GM12878 (cell line): ENCODE data around the gene CRYGN. TPM values are rescaled to one million over a fixed set of nuclear protein-coding genes. Genes with fewer than 3 reads are reported as not detected.

ENCODE experiments used
- BACH1 ChIP-seq: fragments of 450-650 bp; IDR thresholded peaks from 2 replicates; pipeline ENCODE4 v1.6.1; 2017; ENCODE audit warnings: mild to moderate bottlenecking, borderline replicate concordance
- BHLHE40 ChIP-seq, 2 experiments: fragments of 450-650 bp in 1 of 2; IDR thresholded peaks; 2 replicates each; pipeline ENCODE4 v1.6.1; 2011 to 2017; ENCODE audit warnings: low read depth in 2 of 2, borderline replicate concordance in 1 of 2, improper control_type of control experiment in 1 of 2, low read length in 1 of 2, mild to moderate bottlenecking in 1 of 2
- CBX5 ChIP-seq: sonication (generic); IDR thresholded peaks from 2 replicates; pipeline ENCODE4 v1.6.1; 2016; ENCODE audit warnings: low read depth, moderate library complexity, mild to moderate bottlenecking, inconsistent platforms
- ETV6 ChIP-seq, 2 experiments: fragments of 450-650 bp in 1 of 2; IDR thresholded peaks in 1 of 2; conservative IDR thresholded peaks in 1 of 2; 2 replicates each; pipeline ENCODE4 v1.6.1; 2014; ENCODE audit warnings: antibody characterized with exemption in 1 of 2, borderline replicate concordance in 1 of 2, low read depth in 1 of 2, mild to moderate bottlenecking in 1 of 2, moderate library complexity in 1 of 2
- HDGF ChIP-seq: fragments of 450-650 bp; IDR thresholded peaks from 2 replicates; pipeline ENCODE4 v1.6.1; 2016; ENCODE audit warnings: antibody characterized with exemption
- KLF5 ChIP-seq: fragments of 450-650 bp; IDR thresholded peaks from 2 replicates; pipeline ENCODE4 v1.6.1; 2014; ENCODE audit warnings: mild to moderate bottlenecking; ENCODE audit not compliant: partially characterized antibody
- MYC ChIP-seq: IDR thresholded peaks from 2 replicates; pipeline ENCODE4 v1.6.1; 2011; ENCODE audit warnings: mild to moderate bottlenecking, low read length, moderate library complexity, inconsistent platforms; ENCODE audit not compliant: insufficient read depth, insufficient replicate concordance, insufficient read length, severe bottlenecking
- NBN ChIP-seq: fragments of 450-650 bp; IDR thresholded peaks from 2 replicates; pipeline ENCODE4 v1.6.1; 2016
- POLR2AphosphoS5 ChIP-seq: IDR thresholded peaks from 2 replicates; pipeline ENCODE4 v1.6.1; 2011; ENCODE audit warnings: mild to moderate bottlenecking, low read length, inconsistent platforms
- RELA ChIP-seq: fragments of 450-650 bp; IDR thresholded peaks from 2 replicates; pipeline ENCODE4 v1.8.0; 2014; ENCODE audit warnings: borderline replicate concordance; ENCODE audit not compliant: partially characterized antibody
- RFX5 ChIP-seq: IDR thresholded peaks from 2 replicates; pipeline ENCODE4 v1.6.1; 2011; ENCODE audit warnings: low read depth, low read length, improper control_type of control experiment
- SIN3A ChIP-seq: IDR thresholded peaks from 2 replicates; pipeline ENCODE4 v1.6.1; 2012; ENCODE audit warnings: low read depth, low read length, improper control_type of control experiment
- SREBF1 ChIP-seq: IDR thresholded peaks from 2 replicates; pipeline ENCODE4 v1.6.1; 2012; ENCODE audit warnings: mild to moderate bottlenecking, low read length
- SRF ChIP-seq, 2 experiments: IDR thresholded peaks; 2 replicates each; pipeline ENCODE4 v1.6.1; 2011; ENCODE audit warnings: low read depth in 2 of 2, low read length in 2 of 2, mild to moderate bottlenecking in 1 of 2, moderate library complexity in 1 of 2
- TCF7 ChIP-seq: IDR thresholded peaks from 2 replicates; pipeline ENCODE4 v1.6.1; 2014; ENCODE audit warnings: antibody characterized with exemption, borderline replicate concordance
- YBX1 ChIP-seq: fragments of 450-650 bp; IDR thresholded peaks from 2 replicates; pipeline ENCODE4 v1.6.1; 2016; ENCODE audit warnings: antibody characterized with exemption
- YY1 ChIP-seq: IDR thresholded peaks from 2 replicates; pipeline ENCODE4 v1.6.1; 2011; ENCODE audit warnings: low read depth, mild to moderate bottlenecking, low read length
- polyA plus RNA-seq, 11 experiments: library from polyadenylated mRNA; depleted of rRNA in 4 of 11; unstranded in 6 of 11; stranded (reverse) in 5 of 11; fragments of >200 nt; fragmentation: Nextera tagmentation in 4 of 11; fragmentation: Illumina TruSeq in 1 of 11; extraction: Ambion mirVana in 4 of 11; extraction: Trizol in 1 of 11; gene quantifications; 1 replicate in 1 of 11; 2 replicates in 10 of 11; pipeline versions ENCODE4 v1.2.1 to v1.2.3, GENCODE V29; 2011 to 2016; ENCODE audit warnings: inconsistent platforms in 2 of 11, missing spikeins in 2 of 11, low read depth in 1 of 11
- total RNA-seq, 4 experiments: library from RNA; depleted of rRNA in 3 of 4; stranded (reverse); fragments of >200 nt in 3 of 4; fragmentation: Illumina TruSeq in 1 of 4; extraction: Trizol in 1 of 4; gene quantifications; 2 replicates each; pipeline versions ENCODE4 v1.2.1 to v1.2.3, GENCODE V29; 2013 to 2021
- TF ChIP-seq, protein P1 (sequence below): fragments of 450-650 bp; IDR thresholded peaks from 2 replicates; pipeline ENCODE4 v1.6.1; 2017; ENCODE audit warnings: low read depth, mild to moderate bottlenecking, moderate library complexity

CRYGN gene
- total and polyA plus RNA-seq, 10 of the 15 experiments (the other 5 are each of a cell fraction or from before 2014, with no cell fraction given): not detected

- TF ChIP-seq SRF (IDR thresholded peaks at IDR 0.05; ENCODE audit: low read depth in 2 of 2, low read length in 2 of 2) (no peak), POLR2AphosphoS5 (no peak), BACH1 (no peak), NBN (no peak), RELA (no peak), YY1 (no peak), YBX1 (no peak), MYC (no peak), KLF5 (peak; percentile 26), SIN3A (no peak), RFX5 (no peak), BHLHE40 (IDR thresholded peaks at IDR 0.05; ENCODE audit: borderline replicate concordance in 1 of 2, low read depth in 2 of 2, low read length in 1 of 2) (no peak), ETV6 (conservative IDR thresholded peaks at IDR 0.05 in 1 of 2, IDR thresholded peaks at IDR 0.05 in 1 of 2; ENCODE audit: borderline replicate concordance in 1 of 2, low read depth in 1 of 2) (no peak), CBX5 (peak; percentile 83; the same call in 1 of the 2 replicates), HDGF (no peak), SREBF1 (no peak), TCF7 (no peak)
- TF ChIP-seq, protein P1, sequence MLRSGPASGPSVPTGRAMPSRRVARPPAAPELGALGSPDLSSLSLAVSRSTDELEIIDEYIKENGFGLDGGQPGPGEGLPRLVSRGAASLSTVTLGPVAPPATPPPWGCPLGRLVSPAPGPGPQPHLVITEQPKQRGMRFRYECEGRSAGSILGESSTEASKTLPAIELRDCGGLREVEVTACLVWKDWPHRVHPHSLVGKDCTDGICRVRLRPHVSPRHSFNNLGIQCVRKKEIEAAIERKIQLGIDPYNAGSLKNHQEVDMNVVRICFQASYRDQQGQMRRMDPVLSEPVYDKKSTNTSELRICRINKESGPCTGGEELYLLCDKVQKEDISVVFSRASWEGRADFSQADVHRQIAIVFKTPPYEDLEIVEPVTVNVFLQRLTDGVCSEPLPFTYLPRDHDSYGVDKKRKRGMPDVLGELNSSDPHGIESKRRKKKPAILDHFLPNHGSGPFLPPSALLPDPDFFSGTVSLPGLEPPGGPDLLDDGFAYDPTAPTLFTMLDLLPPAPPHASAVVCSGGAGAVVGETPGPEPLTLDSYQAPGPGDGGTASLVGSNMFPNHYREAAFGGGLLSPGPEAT: no peak
- TF ChIP-seq, all 136 proteins: peak for 3
Observed at GRCh38 chr7:151462306-151462779, 22.4 kb upstream of the CRYGN start (continued).
